H1 (cell line): ENCODE measurements around the gene SRXN1. TPM values are rescaled to one million over a fixed set of nuclear protein-coding genes. Genes with fewer than 3 reads are reported as not detected.

Source experiments
- CTCF ChIA-PET: fragments of 300-600 bp; sonication (Branson Sonifier 250); formaldehyde crosslinking; loops from one replicate; lab custom pipeline; 2021; ENCODE audit not compliant: partially characterized antibody; lab: Charles Lee
- POLR2A ChIA-PET: fragments of 300-600 bp; sonication (Branson Sonifier 250); formaldehyde crosslinking; loops from one replicate; lab custom pipeline; 2021; ENCODE audit warnings: inconsistent platforms; ENCODE audit not compliant: partially characterized antibody; lab: Charles Lee
- DNase-seq, 2 experiments: peaks; one replicate each; pipeline versions ENCODE4 v3.0.0 to v3.0.0-alpha.2; 2010 to 2022; ENCODE audit warnings: low spot score in 2 of 2, low read depth in 1 of 2, mixed read lengths in 1 of 2
- FAIRE-seq: peaks from 2 replicates; lab custom pipeline; 2011; peaks lifted over from hg19 to GRCh38; lab: Jason Lieb, UNC
- H2AFZ ChIP-seq: 2 replicates; pipeline ENCODE4 v1.8.1; 2012; ENCODE audit warnings: low read length, inconsistent platforms
- H2AK5ac ChIP-seq: 2 replicates; pipeline ENCODE4 v1.6.1; 2013; ENCODE audit warnings: low read depth, low read length
- H2BK120ac ChIP-seq: replicated peaks from 2 replicates; pipeline ENCODE3; 2013; ENCODE audit warnings: low read depth, low read length, inconsistent platforms
- H2BK12ac ChIP-seq: 2 replicates; pipeline ENCODE4 v1.6.1; 2013; ENCODE audit warnings: low read depth, low read length
- H2BK15ac ChIP-seq: 2 replicates; pipeline ENCODE4 v1.6.1; 2013; ENCODE audit warnings: low read length
- H2BK20ac ChIP-seq: 2 replicates; pipeline ENCODE4 v1.6.1; 2013; ENCODE audit warnings: low read length
- H2BK5ac ChIP-seq: 2 replicates; pipeline ENCODE4 v1.6.1; 2013; ENCODE audit warnings: low read depth, low read length
- H3K14ac ChIP-seq: 2 replicates; pipeline ENCODE4 v1.6.1; 2013; ENCODE audit warnings: inconsistent platforms; ENCODE audit not compliant: insufficient read length
- H3K18ac ChIP-seq: 2 replicates; pipeline ENCODE4 v1.6.1; 2013; ENCODE audit warnings: low read length; ENCODE audit errors: extremely low read depth
- H3K23ac ChIP-seq: 2 replicates; pipeline ENCODE4 v1.6.1; 2013; ENCODE audit warnings: inconsistent platforms; ENCODE audit not compliant: insufficient read length
- H3K23me2 ChIP-seq: 2 replicates; pipeline ENCODE4 v1.6.1; 2013; ENCODE audit warnings: low read depth, low read length
- H3K27ac ChIP-seq: 2 replicates; pipeline ENCODE4 v1.6.1; 2011; ENCODE audit warnings: low read depth, low read length, inconsistent platforms
- H3K27me3 ChIP-seq, 4 experiments: replicated peaks in 1 of 4; 1 replicate in 1 of 4; 2 replicates in 3 of 4; pipeline versions ENCODE4 v1.6.1 to v1.8.1; 2011 to 2013; ENCODE audit warnings: low read length in 3 of 4, mild to moderate bottlenecking in 3 of 4, inconsistent platforms in 2 of 4, mixed read lengths in 2 of 4, moderate library complexity in 1 of 4; ENCODE audit not compliant: control insufficient read depth in 3 of 4, insufficient read depth in 3 of 4; ENCODE audit errors: extremely low read depth in 1 of 4
- H3K36me3 ChIP-seq, 4 experiments: 2 replicates each; pipeline versions ENCODE4 v1.6.1 to v1.8.1; 2011 to 2013; ENCODE audit warnings: mild to moderate bottlenecking in 4 of 4, low read length in 3 of 4, moderate library complexity in 2 of 4, control low read depth in 1 of 4, inconsistent platforms in 1 of 4; ENCODE audit not compliant: insufficient read depth in 4 of 4, control insufficient read depth in 2 of 4
- H3K4ac ChIP-seq: replicated peaks from 2 replicates; pipeline ENCODE3; 2013; ENCODE audit warnings: low read length, low read depth, mixed read lengths, inconsistent platforms; ENCODE audit not compliant: insufficient read length
- H3K4me1 ChIP-seq, 4 experiments: replicated peaks in 1 of 4; 1 replicate in 1 of 4; 2 replicates in 3 of 4; pipeline versions ENCODE4 v1.6.1 to v1.8.1; 2011 to 2013; ENCODE audit warnings: low read length in 3 of 4, inconsistent platforms in 2 of 4, mixed read lengths in 1 of 4; ENCODE audit not compliant: insufficient read depth in 4 of 4, control insufficient read depth in 3 of 4
- H3K4me2 ChIP-seq, 2 experiments: 2 replicates each; pipeline versions ENCODE4 v1.6.1 to v1.8.1; 2011 to 2013; ENCODE audit warnings: low read depth in 2 of 2, low read length in 2 of 2, control low read depth in 1 of 2, inconsistent platforms in 1 of 2, mild to moderate bottlenecking in 1 of 2; ENCODE audit not compliant: insufficient read depth in 1 of 2
- H3K4me3 ChIP-seq, 4 experiments: fragments of 200-600, 300-600 bp in 1 of 4; sonication (generic), shearing (Covaris generic), sonication (Bioruptor Twin) in 1 of 4; 2 replicates each; pipeline versions ENCODE4 v1.5.1 to v1.8.1; 2011 to 2016; ENCODE audit warnings: low read length in 4 of 4, low read depth in 3 of 4, control low read depth in 2 of 4, inconsistent platforms in 2 of 4, mild to moderate bottlenecking in 2 of 4, mixed read lengths in 1 of 4, moderate library complexity in 1 of 4; ENCODE audit not compliant: insufficient read depth in 2 of 4; ENCODE audit errors: extremely low read depth in 1 of 4
- H3K56ac ChIP-seq: replicated peaks from 2 replicates; pipeline ENCODE3; 2013; ENCODE audit warnings: low read depth, mild to moderate bottlenecking, mixed read lengths, low read length, inconsistent platforms; ENCODE audit not compliant: insufficient read length
- H3K79me1 ChIP-seq: 2 replicates; pipeline ENCODE4 v1.6.1; 2013; ENCODE audit warnings: low read depth, low read length, control low read depth
- H3K79me2 ChIP-seq, 2 experiments: 2 replicates each; pipeline versions ENCODE4 v1.6.1 to v1.8.1; 2012 to 2013; ENCODE audit warnings: low read length in 2 of 2, mild to moderate bottlenecking in 2 of 2, inconsistent platforms in 1 of 2; ENCODE audit not compliant: insufficient read depth in 2 of 2, control insufficient read depth in 1 of 2
- H3K9ac ChIP-seq, 4 experiments: replicated peaks in 1 of 4; 1 replicate in 1 of 4; 2 replicates in 3 of 4; pipeline versions ENCODE4 v1.6.1 to v1.8.1; 2011 to 2013; ENCODE audit warnings: low read depth in 3 of 4, low read length in 3 of 4, control low read depth in 2 of 4, mild to moderate bottlenecking in 2 of 4, moderate library complexity in 2 of 4, inconsistent platforms in 1 of 4; ENCODE audit errors: extremely low read depth in 1 of 4
- H3K9me3 ChIP-seq, 2 experiments: 2 replicates each; pipeline versions ENCODE4 v1.6.1 to v1.8.1; 2012 to 2013; ENCODE audit warnings: mild to moderate bottlenecking in 2 of 2, moderate library complexity in 2 of 2, control low read depth in 1 of 2, inconsistent platforms in 1 of 2, low read depth in 1 of 2, low read length in 1 of 2, mixed read lengths in 1 of 2; ENCODE audit not compliant: insufficient read depth in 2 of 2
- H4K20me1 ChIP-seq, 2 experiments: replicated peaks in 1 of 2; 2 replicates each; pipeline versions ENCODE3 to v1.8.1; 2011 to 2013; ENCODE audit warnings: inconsistent platforms in 2 of 2, low read length in 2 of 2, mild to moderate bottlenecking in 1 of 2; ENCODE audit not compliant: insufficient read depth in 2 of 2, control insufficient read depth in 1 of 2
- H4K5ac ChIP-seq: 2 replicates; pipeline ENCODE4 v1.6.1; 2013; ENCODE audit warnings: low read length, low read depth, mixed read lengths, inconsistent platforms; ENCODE audit not compliant: insufficient read length
- H4K8ac ChIP-seq: 2 replicates; pipeline ENCODE4 v1.8.0; 2013; ENCODE audit warnings: mild to moderate bottlenecking, moderate library complexity, low read length, inconsistent platforms; ENCODE audit not compliant: insufficient read depth; ENCODE audit errors: extremely low read depth
- H4K91ac ChIP-seq: replicated peaks from 2 replicates; pipeline ENCODE3; 2013; ENCODE audit warnings: low read length, mixed read lengths, inconsistent platforms; ENCODE audit not compliant: insufficient read length
- PHF8 ChIP-seq: fragments of 200-600 bp; sonication (generic); conservative IDR thresholded peaks from 2 replicates; pipeline ENCODE4 v1.7.1; 2012; ENCODE audit warnings: low read depth, mild to moderate bottlenecking, inconsistent platforms, low read length, moderate library complexity
- WGBS, 2 experiments: shearing (Covaris generic) in 1 of 2; methylation state at CpG; one replicate each; pipeline versions ENCODE4 v1.1.6 to v1.1.7; 2013 to 2015; ENCODE audit warnings: low lambda C conversion rate in 2 of 2, mixed read lengths in 2 of 2, inconsistent platforms in 1 of 2, low coverage in 1 of 2, missing lambda C conversion rate in 1 of 2; ENCODE audit not compliant: insufficient replicate concordance in 2 of 2, insufficient coverage in 1 of 2, insufficient read length in 1 of 2; ENCODE audit errors: extremely low coverage in 1 of 2, missing lambda C conversion rate in 1 of 2; 5-methylcytosine and 5-hydroxymethylcytosine counted together
- polyA plus RNA-seq, 7 experiments: library from polyadenylated mRNA; depleted of rRNA in 3 of 7; stranded (reverse) in 5 of 7; unstranded in 2 of 7; fragments of >200 nt in 5 of 7; fragments of 200-250 nt in 2 of 7; gene quantifications; 1 replicate in 5 of 7; 2 replicates in 1 of 7; 4 replicates in 1 of 7; pipeline versions ENCODE4 v1.2.1 to v1.2.3, GENCODE V29; 2011 to 2013; ENCODE audit warnings: missing spikeins in 2 of 7, mixed read lengths in 2 of 7
- total RNA-seq: library from RNA; stranded (reverse); fragmentation: NEBNext Ultra II Directional; extraction: Animal tissue kit (Norgen Biotek cat#: 25700); gene quantifications from 2 replicates; pipeline ENCODE4 v1.2.1, GENCODE V29; 2021

Gene SRXN1
- total and polyA plus RNA-seq, 2 of the 8 experiments (the other 6 are each of a cell fraction or from before 2014, with no cell fraction given), result 12.2 to 15.8 TPM

GRCh38 chr20:644692-645317 is 8.2 kb downstream of the SRXN1 start:
- ChIA-PET CTCF (interaction anchor here (0.7 to 11.0 kb wide), 60 partner anchors 8 to 283 kb away, joined by 3 to 157 read pairs (median 5); partner anchors contain the start of genes SCRT2, SLC52A3 and TCF15), POLR2A (interaction anchor here (1.0 to 2.1 kb wide), 7 partner anchors 16 to 117 kb away, joined by 3 to 7 read pairs (median 3); partner anchors contain the start of genes CSNK2A1 and SCRT2)
- no peak overlapping the region for H2BK20ac ChIP-seq
- no peaks in the 10 kb centered on the region for H3K23me2 ChIP-seq
- H3K27ac ChIP-seq, result no peak overlapping the region
- peaks cover 0 to 2% of the 10 kb centered on the region in 2 experiments for H4K20me1 ChIP-seq
- no peak overlapping the region for H2AFZ ChIP-seq
- H2BK15ac ChIP-seq, result no peak overlapping the region
- no peak overlapping the region for H3K4me3 ChIP-seq
- H3K9ac ChIP-seq, result no peak overlapping the region
- H3K4ac ChIP-seq, result no peak overlapping the region
- H3K9me3 ChIP-seq, result no peaks in the 10 kb centered on the region
- no peak for DNase-seq
- no peak overlapping the region for H4K91ac ChIP-seq
- no peaks in the 10 kb centered on the region for H3K27me3 ChIP-seq
- H3K79me1 ChIP-seq, result no peaks in the 10 kb centered on the region
- no peak overlapping the region for H4K5ac ChIP-seq
- no peak for FAIRE-seq
- no peak overlapping the region for H3K4me2 ChIP-seq
- no peak for TF ChIP-seq PHF8
- H3K79me2 ChIP-seq, result no peaks in the 10 kb centered on the region
- H2AK5ac ChIP-seq, result no peak overlapping the region
- H2BK120ac ChIP-seq, result no peak overlapping the region
- no peak overlapping the region for H3K23ac ChIP-seq
- no peak overlapping the region for H3K56ac ChIP-seq
- H3K36me3 ChIP-seq, result peaks cover 7 to 16% (median 15%) of the 10 kb centered on the region in 4 experiments; a peak in 7 of 8 replicates
- no peak overlapping the region for H3K14ac ChIP-seq
- no peak overlapping the region; the same call in 1 of the 2 replicates for H4K8ac ChIP-seq
- H2BK5ac ChIP-seq, result no peak overlapping the region
- 80% methylated on average over 11 of the region's 11 CpGs; no CpG with 5 or more reads in 1 of the 2 experiments for WGBS, 2 experiments
- H3K18ac ChIP-seq, result no peak overlapping the region
- H2BK12ac ChIP-seq, result no peak overlapping the region
- peaks cover 0 to 4% (median 1%) of the 10 kb centered on the region in 4 experiments; a peak in 2 of 7 replicates for H3K4me1 ChIP-seq
